HG03025 (cell line): ENCODE measurements around the gene DOC2B.

Experiments used
- ATAC-seq: cut with Tn5 transposase; IDR thresholded peaks from one replicate; pipeline ENCODE4 v1.9.1; 2021; ENCODE audit warnings: mild to moderate bottlenecking, moderate library complexity; ENCODE audit not compliant: unreplicated experiment, low FRiP score

Gene DOC2B

DNA sequence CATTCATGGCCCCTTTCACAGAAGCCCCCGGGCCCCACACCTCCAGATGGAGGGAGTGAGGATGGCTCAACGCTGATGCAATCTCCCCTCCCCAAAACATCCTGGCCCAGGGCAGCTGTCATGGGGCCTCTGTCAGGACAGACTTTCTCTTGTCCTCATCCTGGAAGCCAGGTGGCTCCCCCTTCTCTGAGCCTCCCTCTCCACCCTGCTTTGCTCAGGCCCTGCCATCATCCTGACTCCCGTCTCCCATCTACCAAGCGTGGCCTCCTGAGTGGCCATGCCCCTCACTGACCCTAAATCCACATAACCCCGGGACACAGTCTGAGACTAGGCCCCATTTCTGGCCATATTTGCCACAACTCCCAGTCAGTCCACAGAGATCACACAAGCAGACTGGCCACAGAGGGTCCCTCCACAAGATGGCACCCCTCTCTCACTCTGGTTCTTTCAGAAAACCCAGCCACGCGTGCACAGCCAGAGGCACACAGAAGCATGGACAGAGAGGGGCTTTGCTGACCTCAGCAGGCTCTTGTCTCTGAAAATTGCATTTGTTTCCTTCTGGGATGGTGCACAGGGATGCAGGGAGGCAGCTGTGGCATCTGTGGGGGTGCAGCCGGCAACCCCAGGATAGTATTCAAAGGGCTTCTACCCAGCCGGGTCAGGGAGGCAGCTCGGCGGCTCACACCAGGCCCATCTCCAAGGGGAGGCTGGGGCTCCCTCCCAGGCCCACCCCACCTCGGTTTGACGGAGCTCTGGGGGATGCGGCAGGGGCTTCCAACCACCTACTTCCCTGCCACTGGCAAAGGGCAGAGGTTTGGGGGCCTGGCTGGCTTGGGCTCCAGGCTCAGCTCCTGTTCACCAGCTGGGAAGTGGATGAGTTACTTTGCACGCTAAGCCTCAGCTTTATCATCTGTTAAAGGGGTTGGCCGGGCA, 16.9 kb downstream of the DOC2B start:
- no peak for ATAC-seq

DNA sequence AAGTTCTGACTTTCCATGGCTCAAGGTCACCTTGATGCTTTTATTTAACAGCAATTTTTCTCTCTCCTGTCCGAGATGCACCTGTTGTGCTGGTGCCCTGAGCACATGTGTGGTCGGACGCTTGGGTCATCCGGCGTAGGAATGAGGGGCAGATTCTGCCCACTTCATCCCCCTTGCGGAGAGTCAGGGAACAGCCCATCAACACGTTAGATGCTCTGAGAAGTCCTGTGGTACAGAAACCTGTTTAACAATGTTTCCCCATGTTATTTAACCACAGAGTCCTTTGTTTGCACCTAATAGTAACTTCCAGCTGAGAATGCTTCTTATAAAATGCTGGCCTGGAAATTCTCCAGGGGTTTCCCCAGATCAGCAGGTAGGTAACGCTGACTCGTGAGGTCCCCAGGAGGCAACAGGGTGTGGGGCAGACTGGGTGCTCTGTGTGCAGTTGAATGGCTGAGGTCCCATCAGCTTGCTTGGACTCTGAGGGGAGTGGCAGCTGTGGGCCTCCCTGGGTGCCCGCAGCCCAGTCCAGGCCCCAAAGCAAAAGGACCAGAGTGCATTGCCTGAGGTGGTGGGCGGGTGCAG, 17.8 kb downstream of the DOC2B start:
- no peak for ATAC-seq

DNA sequence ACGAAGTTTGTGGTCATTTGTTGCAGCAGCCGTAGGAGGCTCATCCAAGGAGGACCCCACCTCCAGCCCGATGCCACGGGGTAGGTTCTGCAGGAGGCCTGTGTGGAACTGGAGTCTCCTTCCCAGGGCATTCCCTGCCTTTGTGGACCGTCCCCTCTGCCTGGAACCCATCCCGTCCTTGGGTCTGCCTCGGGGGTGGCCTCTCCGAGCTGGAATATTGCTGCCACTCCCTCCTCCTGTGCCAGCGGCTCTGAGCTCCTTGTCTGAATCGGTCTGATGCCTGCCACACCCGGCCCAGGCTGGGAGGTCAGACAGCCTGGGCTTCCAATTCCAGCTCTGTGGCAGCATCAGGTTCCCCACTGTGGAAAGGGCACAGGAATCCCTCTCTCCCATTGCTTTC, 18.8 kb downstream of the DOC2B start:
- ATAC-seq = no peak

DNA sequence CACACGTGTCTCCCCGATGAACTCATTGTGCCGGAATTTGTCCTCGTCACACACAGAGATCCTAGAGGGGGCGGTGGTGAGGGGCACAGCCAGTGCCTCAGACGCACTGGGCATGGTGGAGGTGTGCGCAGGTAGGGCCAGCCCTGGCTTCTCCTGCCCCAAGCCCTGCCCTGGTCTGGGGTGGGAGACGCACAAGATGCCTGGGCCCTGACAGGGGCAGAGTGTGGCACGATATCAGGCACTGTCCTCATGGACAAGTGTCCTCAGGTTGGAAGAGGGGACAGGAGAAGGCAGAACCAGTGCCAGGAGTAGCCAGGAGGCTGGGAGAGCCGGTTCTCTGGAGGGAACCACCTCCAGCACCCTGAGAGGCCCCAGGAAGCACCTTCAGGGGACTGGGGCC, 20.0 kb downstream of the DOC2B start:
- no peak for ATAC-seq

DNA sequence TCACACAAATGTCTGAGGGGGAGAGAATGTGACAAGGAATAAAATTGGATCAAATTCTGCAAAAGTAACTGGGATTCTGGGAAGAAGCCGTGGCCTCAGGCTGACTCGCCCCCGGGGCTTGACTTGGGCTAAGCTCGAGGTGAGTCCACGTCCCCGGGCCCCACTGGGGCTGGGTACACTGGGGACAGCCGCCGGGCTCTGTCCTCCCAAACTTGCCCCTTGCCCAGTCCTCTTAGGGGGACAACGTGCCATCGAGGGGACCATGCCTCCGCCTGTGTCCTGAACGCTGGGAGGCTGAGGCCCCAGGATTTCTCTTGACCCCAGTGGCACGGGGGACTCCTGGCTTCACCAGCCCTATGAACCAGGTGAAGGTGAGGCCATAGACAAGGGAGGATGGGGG, 21.1 kb downstream of the DOC2B start:
- ATAC-seq = no peak

DNA sequence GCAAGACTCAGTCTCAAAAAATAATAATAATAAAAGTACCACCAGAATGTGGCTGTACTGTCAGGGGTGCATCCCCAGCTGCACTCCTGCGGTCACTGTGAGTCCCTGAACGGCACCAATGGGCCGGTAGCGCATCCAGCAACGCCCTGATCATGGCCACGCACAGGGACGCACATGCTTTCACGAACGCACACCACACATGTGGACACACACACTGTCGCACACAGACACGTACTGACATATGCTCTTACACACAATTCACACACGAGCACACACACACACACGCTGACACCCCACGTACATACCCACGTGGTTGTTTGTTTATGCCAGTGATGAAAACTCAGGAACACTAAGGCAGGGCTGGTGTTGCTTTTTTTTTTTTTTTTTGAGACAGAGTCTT, 21.8 kb downstream of the DOC2B start:
- no peak for ATAC-seq

DNA sequence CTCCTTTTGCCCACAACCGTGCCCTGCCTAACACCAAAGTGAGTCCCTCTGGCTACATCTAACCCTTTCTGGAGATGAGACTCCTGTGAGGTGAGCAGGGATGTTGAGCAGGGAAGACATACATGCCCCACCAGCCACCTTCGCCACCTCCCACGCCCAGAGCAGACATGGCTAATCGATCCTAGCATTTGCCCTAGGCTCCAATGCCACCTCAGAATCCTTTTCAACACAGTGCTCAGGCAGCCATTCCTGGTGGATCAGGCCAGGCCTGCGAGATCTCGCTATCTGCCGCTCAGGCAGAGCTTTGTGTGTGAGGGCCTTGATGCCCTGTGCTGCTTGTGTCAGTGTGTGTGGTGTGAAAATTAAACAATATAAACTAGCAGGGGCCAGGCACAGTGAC, 23.1 kb downstream of the DOC2B start:
- ATAC-seq = no peak

DNA sequence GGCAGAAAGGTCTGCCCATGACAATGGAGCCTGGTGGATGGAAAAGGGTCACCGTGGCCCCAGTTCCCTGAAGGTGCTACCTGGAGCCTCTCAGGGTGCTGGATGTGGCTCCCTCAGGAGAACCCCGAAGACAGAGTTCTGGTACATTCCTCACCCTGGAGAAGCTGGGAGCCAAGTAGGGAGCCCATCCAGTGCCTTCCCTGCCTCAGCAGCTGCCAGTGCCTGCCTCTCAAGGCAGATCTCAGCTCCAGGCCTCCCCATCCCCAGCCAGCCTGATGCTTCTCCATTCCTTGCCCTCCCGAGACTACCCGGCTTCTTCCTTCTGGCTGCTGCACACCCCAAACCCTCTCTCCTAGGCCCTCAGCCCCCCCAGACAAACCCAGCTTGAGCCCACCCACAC, 23.5 kb downstream of the DOC2B start:
- no peak for ATAC-seq

DNA sequence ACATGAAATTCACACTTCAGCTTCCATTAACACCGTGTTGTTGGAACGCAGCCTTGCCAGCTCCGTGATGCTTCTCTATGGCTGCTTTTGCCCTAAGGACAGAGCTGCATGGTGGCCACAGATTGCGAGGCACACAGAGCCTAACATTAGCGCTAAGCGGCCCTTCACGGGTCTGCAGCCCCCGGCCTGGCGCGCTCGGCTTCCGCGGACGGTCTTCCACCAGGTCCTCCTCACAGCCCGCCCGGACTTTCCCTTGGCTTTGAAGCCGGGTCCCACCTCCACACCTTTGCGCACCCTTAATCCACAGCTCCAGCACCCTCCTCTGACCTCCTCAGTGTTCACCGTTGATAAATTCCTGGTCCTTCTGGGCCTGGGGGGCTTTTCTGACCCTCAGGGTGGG, 24.5 kb downstream of the DOC2B start:
- no peak for ATAC-seq

DNA sequence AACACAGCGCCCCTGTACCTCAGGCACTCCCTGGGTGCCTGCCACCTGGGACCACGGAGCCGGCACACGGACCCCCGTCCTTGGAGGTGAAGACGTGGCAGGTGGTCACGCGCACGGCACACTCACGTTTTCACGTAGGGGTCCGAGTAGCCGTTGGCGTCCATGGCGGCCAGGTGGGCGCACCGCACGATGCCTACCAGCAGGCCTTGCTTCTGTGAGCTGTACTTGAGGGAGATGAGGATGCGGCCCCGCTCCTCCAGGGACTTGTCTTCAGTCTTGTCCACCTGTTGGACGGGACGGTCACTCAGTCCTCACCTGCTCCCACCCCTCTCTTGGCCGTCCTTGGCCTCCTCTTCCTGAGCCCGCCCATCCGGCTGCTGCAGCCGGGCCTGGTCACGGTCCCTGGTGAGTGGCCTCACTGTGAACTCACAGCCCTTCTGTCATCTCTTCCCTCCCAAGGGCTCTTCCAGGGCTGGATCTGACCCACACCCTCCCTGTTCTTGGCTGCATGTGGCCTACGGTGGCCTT, 25.3 kb downstream of the DOC2B start:
- no peak for ATAC-seq

DNA sequence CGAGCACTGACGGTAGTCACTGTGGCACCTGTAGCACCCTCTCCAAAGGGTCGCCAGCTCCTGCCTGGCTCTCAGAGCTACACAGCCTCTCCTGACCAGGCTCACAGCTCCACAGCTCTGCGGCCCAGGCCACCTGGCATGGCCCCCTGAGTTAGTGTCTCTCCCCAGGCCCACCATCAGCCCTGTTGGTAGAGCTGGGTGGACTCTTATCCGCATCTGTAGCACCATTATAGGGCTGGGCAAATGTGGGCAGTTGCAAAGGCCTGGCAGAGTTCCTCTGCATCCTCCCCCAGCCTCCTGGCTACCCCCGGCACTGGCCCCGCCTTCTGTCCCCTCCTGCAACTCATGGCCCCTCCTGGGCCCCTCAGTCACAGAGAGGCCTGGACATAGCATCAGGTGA, 25.9 kb downstream of the DOC2B start:
- ATAC-seq = no peak

DNA sequence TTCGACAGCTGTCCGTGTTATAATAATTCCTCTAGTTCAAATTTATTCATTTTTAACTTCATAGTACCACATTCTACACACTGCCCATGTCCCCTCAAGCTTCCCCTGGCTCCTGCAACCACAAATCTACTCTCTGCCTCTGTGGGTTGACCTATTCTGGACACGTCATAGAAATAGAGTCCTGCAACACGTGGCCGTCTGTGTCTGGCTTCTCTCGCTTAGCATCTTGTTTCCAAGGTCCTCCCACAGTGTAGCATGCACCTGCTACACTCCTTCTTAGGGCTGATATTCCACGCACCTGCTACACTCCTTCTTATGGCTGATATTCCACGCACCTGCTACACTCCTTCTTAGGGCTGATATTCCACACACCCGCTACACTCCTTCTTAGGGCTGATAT, 27.6 kb downstream of the DOC2B start:
- ATAC-seq = no peak

DNA sequence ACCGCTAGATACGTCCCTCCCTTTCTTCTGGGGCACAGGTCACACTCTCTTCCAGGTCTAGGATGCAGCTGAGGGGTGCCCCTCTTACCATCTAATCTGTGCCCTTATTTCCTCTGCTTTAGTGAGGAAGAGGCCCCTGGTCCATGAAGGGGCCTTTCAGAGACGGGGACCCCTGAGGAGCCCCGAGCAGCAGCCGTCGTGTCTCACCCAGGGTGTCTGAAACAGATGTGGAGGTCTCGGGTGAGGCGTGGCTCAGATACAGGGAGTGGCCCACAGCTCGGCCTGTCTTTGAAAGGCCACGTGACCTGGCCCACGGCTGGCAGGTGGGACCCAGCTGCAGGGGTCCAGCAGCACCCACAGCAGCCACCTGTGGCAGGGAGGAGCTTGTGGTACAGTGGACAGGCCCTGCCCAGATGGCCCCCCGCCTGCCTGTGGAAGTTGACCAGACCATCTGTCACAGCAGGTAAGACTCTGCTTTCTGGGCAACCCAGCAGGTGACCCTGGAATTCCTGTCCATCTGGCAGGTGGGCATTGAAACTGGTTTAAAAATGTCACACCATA, 28.5 kb downstream of the DOC2B start:
- no peak for ATAC-seq

DNA sequence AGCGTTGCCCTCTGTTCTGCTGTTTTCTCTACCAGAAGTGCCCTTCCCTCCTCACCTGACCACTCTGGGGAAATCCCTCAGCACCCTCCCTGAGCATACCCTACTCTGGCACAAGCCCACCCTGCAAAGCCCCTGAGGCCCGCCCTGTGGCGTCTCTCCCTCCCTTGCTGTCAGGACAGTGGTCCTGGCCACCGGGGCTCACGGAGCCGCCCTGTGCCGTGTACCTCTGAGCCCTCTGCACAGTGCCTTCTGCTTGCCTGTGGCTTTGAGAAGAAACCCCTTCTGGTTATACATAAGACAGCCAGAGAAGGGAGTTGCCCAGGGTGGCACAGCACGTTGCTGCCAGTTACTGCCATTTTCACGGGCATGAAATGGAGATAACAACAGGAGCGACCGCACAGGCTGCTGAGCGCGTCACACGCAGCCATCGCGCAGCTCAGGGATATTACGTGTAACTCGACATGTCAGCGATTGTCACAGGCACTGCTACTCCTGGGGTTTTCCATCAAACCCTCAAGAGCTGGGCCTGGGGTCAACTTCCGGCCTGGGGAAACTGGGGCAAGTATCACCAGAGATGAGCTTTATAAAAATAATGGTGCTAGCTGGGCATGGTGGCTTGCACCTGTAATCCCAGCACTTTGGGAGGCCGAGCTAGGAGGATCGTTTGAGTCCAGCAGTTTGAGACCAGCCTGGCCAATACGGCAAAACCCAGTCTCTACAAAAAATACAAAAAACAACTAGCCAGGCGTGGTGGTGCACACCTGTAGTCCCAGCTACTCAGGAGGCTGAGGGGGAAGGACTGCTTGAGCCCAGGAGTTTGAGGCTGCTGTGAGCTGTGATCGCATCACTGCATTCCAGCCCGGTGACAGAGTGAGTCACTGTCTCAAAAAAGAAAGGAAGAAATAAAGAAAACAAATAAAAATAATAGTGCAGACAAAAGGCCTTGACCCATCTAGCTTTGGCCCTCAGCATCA, 29.3 kb downstream of the DOC2B start:
- no peak for ATAC-seq

DNA sequence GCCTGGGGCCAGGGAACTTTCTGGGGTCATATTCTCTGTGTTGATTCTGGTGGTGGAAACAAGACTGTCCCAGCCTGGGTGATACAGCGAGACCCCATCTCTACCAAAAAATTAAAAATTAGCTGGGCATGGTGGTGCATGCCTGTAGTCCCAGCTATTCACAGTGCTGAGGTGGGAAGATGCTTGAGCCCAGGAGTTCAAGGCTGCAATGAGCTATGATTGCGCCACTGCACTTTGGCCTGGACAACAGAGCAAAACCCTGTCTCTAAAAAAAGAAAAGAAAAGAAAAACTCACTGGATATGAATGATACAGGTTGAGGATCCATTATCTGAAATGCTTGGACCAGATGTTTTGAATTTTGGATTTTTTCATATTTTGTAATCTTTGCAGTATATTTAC, 30.4 kb downstream of the DOC2B start:
- ATAC-seq = no peak

DNA sequence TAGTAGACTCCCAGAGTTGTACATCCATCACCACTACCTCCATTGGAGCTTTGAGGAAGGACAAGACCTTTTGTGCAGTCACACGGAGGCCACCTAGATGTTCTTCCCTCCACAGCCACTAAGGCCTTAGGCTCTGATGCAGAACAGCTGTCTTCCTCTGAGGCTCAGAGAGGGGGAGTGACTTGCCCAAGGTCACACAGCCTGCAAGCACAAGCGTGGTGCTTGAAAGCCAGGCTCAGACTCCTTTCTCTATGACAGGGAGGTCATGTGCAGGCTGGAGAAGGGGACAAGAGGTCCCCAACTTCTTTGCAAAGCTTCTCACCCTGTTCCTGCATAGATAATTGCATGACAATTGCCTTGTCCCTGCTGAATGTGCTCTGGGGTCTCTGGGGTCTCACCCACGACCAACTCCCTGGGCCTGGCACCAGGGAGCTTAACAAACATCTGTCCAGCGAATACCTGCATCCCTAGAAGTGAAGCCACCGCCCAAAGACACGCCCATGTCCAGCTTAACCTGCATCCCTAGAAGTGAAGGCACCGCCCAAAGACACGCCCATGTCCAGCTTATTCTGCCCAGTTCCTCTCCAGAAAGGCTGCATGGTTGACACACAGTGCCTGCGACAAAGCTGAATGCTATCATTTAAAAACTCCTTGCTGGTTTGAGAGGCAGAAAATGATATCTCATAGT, 31.4 kb downstream of the DOC2B start:
- ATAC-seq = no peak

DNA sequence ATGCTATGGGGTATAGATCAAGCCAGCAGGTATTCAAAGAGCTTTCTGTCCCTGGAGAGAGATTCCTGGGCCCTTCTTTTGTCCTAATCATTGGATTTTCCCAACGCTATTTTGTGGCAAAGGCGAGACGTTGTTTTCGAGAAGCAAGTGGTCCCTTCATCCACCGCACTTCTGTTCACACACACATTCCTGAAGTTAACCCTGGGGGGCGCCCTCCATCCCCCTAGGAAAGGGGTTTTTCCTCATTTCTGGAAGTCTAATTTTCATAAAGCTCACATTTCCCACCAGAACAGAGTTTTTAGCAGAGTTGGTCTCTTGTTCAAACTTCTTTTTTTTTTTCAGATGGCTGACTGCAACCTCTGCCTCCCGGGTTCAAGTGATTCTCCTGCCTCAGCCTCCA, 32.2 kb downstream of the DOC2B start:
- no peak for ATAC-seq

DNA sequence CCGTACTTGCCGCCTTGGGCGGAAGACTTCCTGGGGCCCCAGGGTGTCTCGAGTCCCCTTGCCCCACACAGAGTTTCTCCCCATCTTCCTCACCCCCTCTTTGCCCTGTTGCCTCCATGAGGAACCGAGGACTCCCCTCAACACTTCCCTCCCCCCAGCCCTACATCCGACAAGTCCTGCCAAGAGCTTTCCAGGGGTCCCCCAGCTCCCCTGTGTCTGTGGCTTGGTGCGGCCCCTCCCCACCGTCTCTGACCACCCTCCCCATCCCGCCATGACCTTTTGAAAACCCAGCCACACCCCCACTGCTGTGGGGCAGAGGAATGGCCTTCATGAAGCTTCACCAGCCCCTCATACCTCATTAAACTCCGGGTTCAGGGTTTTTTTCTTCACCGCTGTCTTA, 32.7 kb downstream of the DOC2B start:
- ATAC-seq = no peak

DNA sequence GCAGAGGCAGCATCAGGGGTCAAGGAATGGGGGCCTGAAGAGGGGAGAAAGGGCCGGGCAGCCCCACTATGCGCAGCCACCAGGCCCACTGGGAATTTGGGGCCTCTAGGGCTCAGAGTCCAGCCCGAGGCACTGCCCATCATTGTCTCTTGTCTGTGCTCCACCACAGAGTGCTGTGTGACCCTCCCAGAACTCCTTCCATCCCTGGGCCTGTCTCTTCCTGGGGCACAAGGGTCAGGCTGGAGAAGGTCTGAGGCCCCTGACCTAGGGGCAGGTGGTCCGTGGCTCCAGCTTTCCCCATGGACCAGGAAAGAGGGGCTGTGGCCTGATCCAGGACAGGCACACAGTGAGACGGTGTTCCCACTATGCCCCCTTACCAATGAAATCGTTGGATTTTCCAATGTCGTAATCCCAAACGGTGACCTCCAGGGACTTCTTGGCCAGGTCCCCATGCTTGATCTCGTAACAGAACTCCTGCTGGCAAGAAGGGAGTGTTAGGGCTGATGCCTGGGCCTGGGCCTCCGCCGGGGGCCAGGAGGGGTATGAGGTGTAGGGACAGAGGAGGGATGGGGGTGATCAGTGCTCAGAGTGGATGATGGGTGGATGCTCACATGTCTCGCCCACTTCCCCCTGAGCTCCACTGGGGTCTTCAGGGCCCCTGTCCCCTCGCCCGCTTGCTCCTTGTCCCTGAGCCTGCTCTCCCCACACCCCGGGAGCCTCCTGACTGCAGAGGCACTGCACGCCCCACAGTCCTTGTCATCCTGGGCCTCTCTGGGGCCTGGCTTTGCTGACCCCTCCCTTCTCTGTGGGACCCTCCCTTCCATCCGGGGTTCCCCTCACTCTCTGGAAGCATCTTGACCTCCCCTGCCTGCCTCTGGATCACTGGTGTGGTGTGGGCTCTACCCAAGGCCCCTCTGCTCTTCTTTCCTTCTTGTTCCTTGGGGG, 33.4 kb downstream of the DOC2B start:
- ATAC-seq = no peak
